K562 (cell line): Measurements from ENCODE around the gene SLC8A1. TPM values are rescaled to one million over a fixed set of nuclear protein-coding genes. Genes with fewer than 3 reads are reported as not detected.
A peak's percentile ranks its signal among the peaks of the same experiment; 100 is the strongest.

ENCODE experiments used
- ATAC-seq: fragments of 200-7000 bp; cut with Tn5 transposase; 3 replicates; pipeline ENCODE4 v1.9.1; 2020; ENCODE audit warnings: moderate library complexity
- BruUV-seq: library from RNA; stranded (reverse); fragments of 400-500 nt; replicated peaks from 2 replicates; lab custom pipeline; 2021; lab: Mats Ljungman, UMichigan
- CTCF ChIA-PET: fragments of 300-600 bp; formaldehyde crosslinking; extraction: SDS; loops from one replicate; lab custom pipeline; 2021; ENCODE audit warnings: low intra/inter-chr PET ratio; lab: Yijun Ruan, JAX
- POLR2A ChIA-PET: fragments of 300-600, 350-650 bp; sonication (Branson Sonifier 250); formaldehyde crosslinking; extraction: SDS; loops from one replicate; lab custom pipeline; 2021; ENCODE audit warnings: antibody characterized with exemption, inconsistent platforms; lab: Yijun Ruan, JAX
- DNase-seq, 4 experiments: peaks; one replicate each; pipeline versions ENCODE4 v3.0.0 to v3.0.0-alpha.2; 2011 to 2018; ENCODE audit warnings: low spot score in 3 of 4, mixed read lengths in 3 of 4; ENCODE audit errors: extremely low read depth in 1 of 4
- FAIRE-seq: peaks from 2 replicates; lab custom pipeline; 2011; peaks lifted over from hg19 to GRCh38; lab: Jason Lieb, UNC
- H2AFZ ChIP-seq: 2 replicates; pipeline ENCODE4 v1.6.0; 2011; ENCODE audit warnings: low read depth, low read length, control low read depth, inconsistent platforms
- H3K27ac ChIP-seq: fragments of 200-600 bp; 3 replicates; pipeline ENCODE4 v1.8.0; 2011; ENCODE audit warnings: low read depth, mild to moderate bottlenecking, control low read depth, inconsistent platforms, low read length, moderate library complexity, mixed read lengths; ENCODE audit errors: extremely low read depth
- H3K27me3 ChIP-seq, 2 experiments: fragments of 300-600 bp in 1 of 2; 2 replicates in 1 of 2; 3 replicates in 1 of 2; pipeline versions ENCODE4 v1.6.0 to v1.8.0; 2011; ENCODE audit warnings: inconsistent platforms in 2 of 2, low read length in 2 of 2, mild to moderate bottlenecking in 1 of 2, mixed read lengths in 1 of 2, moderate library complexity in 1 of 2; ENCODE audit not compliant: control insufficient read depth in 2 of 2, insufficient read depth in 2 of 2
- H3K36me3 ChIP-seq: fragments of 300-600 bp; 3 replicates; pipeline ENCODE4 v1.8.0; 2011; ENCODE audit warnings: mild to moderate bottlenecking, low read length, inconsistent platforms; ENCODE audit not compliant: control insufficient read depth, insufficient read depth
- H3K4me1 ChIP-seq, 2 experiments: fragments of 200-600 bp in 1 of 2; replicated peaks in 1 of 2; 2 replicates in 1 of 2; 3 replicates in 1 of 2; pipeline versions ENCODE4 v1.5.1 to v1.8.0; 2011; ENCODE audit warnings: inconsistent platforms in 2 of 2, low read length in 2 of 2, mild to moderate bottlenecking in 1 of 2, mixed read lengths in 1 of 2, moderate library complexity in 1 of 2; ENCODE audit not compliant: control insufficient read depth in 2 of 2, insufficient read depth in 2 of 2
- H3K4me2 ChIP-seq: 2 replicates; pipeline ENCODE4 v1.6.1; 2011; ENCODE audit warnings: low read length, control low read depth, inconsistent platforms, mixed read lengths; ENCODE audit not compliant: insufficient read depth
- H3K4me3 ChIP-seq: fragments of 200-600 bp; sonication (generic), shearing (Covaris generic); 2 replicates; pipeline ENCODE4 v1.5.1; 2016; ENCODE audit warnings: control low read depth, inconsistent platforms
- H3K79me2 ChIP-seq: fragments of 200-600 bp; 3 replicates; pipeline ENCODE4 v1.8.0; 2011; ENCODE audit warnings: low read length, inconsistent platforms; ENCODE audit not compliant: control insufficient read depth, insufficient read depth
- H3K9ac ChIP-seq, 2 experiments: 2 replicates each; pipeline versions ENCODE4 v1.6.0 to v1.6.1; 2011; ENCODE audit warnings: low read depth in 2 of 2, low read length in 2 of 2, control low read depth in 1 of 2, inconsistent platforms in 1 of 2, mild to moderate bottlenecking in 1 of 2, mixed read lengths in 1 of 2; ENCODE audit not compliant: insufficient read depth in 1 of 2
- H3K9me1 ChIP-seq: one replicate; pipeline ENCODE4 v1.6.0; 2011; ENCODE audit warnings: inconsistent platforms, mild to moderate bottlenecking, low read length, moderate library complexity; ENCODE audit not compliant: control insufficient read depth, insufficient read depth
- H3K9me3 ChIP-seq: replicated peaks from 2 replicates; pipeline ENCODE4 v1.5.1; 2011; ENCODE audit warnings: low read depth, low read length, inconsistent platforms; ENCODE audit not compliant: control insufficient read depth, insufficient read depth
- H4K20me1 ChIP-seq: replicated peaks from 2 replicates; pipeline ENCODE4 v1.6.1; 2011; ENCODE audit warnings: low read length, inconsistent platforms, mixed read lengths; ENCODE audit not compliant: control insufficient read depth, insufficient read depth
- POLR2AphosphoS5 ChIP-seq: IDR thresholded peaks from 2 replicates; pipeline ENCODE4 v1.6.1; 2011; ENCODE audit warnings: mild to moderate bottlenecking, low read depth, low read length, moderate library complexity; ENCODE audit not compliant: control insufficient read depth, insufficient read depth
- TFE3 ChIP-seq: fragments of 450-650 bp; formaldehyde crosslinking; IDR thresholded peaks from 2 replicates; pipeline ENCODE4 v1.4.0; 2020; ENCODE audit warnings: mild to moderate bottlenecking, mixed read lengths
- WGBS: fragments of 100-300 bp; shearing (Covaris generic); methylation state at CpG from one replicate; pipeline ENCODE4 v1.1.6; 2016; ENCODE audit warnings: low coverage, mixed read lengths; ENCODE audit not compliant: insufficient coverage; ENCODE audit errors: missing lambda C conversion rate; 5-methylcytosine and 5-hydroxymethylcytosine counted together
- in situ Hi-C: fragments of 300-500 bp; cut with MboI; formaldehyde crosslinking; loops from 4 replicates; pipeline ENCODE4 v1.15.0; 2018; ENCODE audit warnings: inconsistent platforms, mixed read lengths
- intact Hi-C: fragments of 100-400 bp; cut with micrococcal nuclease; formaldehyde crosslinking; loops from 2 replicates; pipeline ENCODE4 v1.14.2; 2022
- polyA plus RNA-seq, 8 experiments: library from polyadenylated mRNA; depleted of rRNA in 4 of 8; stranded (reverse) in 5 of 8; unstranded in 3 of 8; fragments of >200 nt; fragmentation: Nextera tagmentation in 2 of 8; fragmentation: Illumina TruSeq in 1 of 8; extraction: Ambion mirVana in 2 of 8; extraction: Trizol in 1 of 8; gene quantifications; 2 replicates each; pipeline versions ENCODE4 v1.2.1 to v1.2.3, GENCODE V29; 2011 to 2014; ENCODE audit warnings: inconsistent platforms in 1 of 8, missing spikeins in 1 of 8
- total RNA-seq, 7 experiments: library from RNA; depleted of rRNA in 6 of 7; stranded (reverse); fragments of >200 nt in 6 of 7; fragmentation: Illumina TruSeq in 2 of 7; extraction: Trizol in 2 of 7; gene quantifications; 2 replicates each; pipeline versions ENCODE4 v1.2.1 to v1.2.3, GENCODE V29; 2011 to 2021; ENCODE audit warnings: low replicate concordance in 1 of 7

Gene SLC8A1
- total and polyA plus RNA-seq, 9 of the 15 experiments (the other 6 are each of a cell fraction or from before 2014, with no cell fraction given), result not detected

- WGBS, result 2% methylated on average over 9 of the region's 9 CpGs
- in situ Hi-C loops (no loop called here), intact Hi-C loops (no loop called here)
- ChIA-PET POLR2A (no interaction called here), CTCF (no interaction called here)
- no peak for ATAC-seq
- no peaks in the 10 kb centered on the region for H3K36me3 ChIP-seq
- no peaks in the 10 kb centered on the region for H3K79me2 ChIP-seq
- no peaks in the 10 kb centered on the region for H3K27me3 ChIP-seq
- no peak overlapping the region for H3K4me3 ChIP-seq
- DNase-seq, result no peak
- TF ChIP-seq POLR2AphosphoS5, result no peak
- TF ChIP-seq TFE3 (CRISPR knock-in tag), result peak; percentile 56; the same call in 1 of the 2 replicates
- H3K4me2 ChIP-seq, result no peak overlapping the region
- no peak overlapping the region for H3K27ac ChIP-seq
- no peak overlapping the region for H3K9ac ChIP-seq
- H4K20me1 ChIP-seq, result no peaks in the 10 kb centered on the region
- no peak for FAIRE-seq
- no peak overlapping the region for H2AFZ ChIP-seq
- H3K9me1 ChIP-seq, result no peaks in the 10 kb centered on the region
- no peaks in the 10 kb centered on the region for H3K4me1 ChIP-seq
- no TSS peak for BruUV-seq
- no peaks in the 10 kb centered on the region for H3K9me3 ChIP-seq
Measured at GRCh38 chr2:40098786-40099470, 353.0 kb downstream of the SLC8A1 start.
